IPS-NIHi7 (cell line): ENCODE data around the gene TBCA.
"Not testable (repeated sequence)": the region's sequence is repeated elsewhere in the genome, so short reads cannot be mapped to it uniquely, and the experiment has no call there.

Experiments used
- DNase-seq: peaks from one replicate; pipeline ENCODE4 v3.0.0; 2012; ENCODE audit warnings: mixed read lengths; ENCODE audit errors: extremely low spot score

The TBCA gene

GRCh38 chr5:77772729-77773128 is 3.4 kb downstream of the TBCA start:
- no peak for DNase-seq

DNA sequence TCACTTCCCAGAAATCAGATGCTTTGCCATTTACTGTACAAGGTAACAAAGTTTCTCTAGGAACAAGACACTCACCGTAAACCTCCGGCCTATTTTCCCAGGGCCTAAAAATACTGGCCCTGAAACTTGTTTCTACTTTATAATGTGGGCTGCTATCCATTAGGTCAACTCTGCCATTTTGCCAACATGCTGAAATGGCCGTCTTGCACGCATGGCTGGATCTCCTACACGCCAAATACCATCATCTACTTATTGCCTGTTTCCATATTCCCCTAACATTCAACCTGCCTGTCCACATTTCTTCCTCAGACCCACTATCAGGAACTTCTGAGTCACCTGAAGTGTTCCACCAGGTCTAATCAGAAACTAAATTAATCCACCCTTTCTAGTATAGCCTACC is 4.7 kb downstream of the TBCA start:
- no peak for DNase-seq

DNA sequence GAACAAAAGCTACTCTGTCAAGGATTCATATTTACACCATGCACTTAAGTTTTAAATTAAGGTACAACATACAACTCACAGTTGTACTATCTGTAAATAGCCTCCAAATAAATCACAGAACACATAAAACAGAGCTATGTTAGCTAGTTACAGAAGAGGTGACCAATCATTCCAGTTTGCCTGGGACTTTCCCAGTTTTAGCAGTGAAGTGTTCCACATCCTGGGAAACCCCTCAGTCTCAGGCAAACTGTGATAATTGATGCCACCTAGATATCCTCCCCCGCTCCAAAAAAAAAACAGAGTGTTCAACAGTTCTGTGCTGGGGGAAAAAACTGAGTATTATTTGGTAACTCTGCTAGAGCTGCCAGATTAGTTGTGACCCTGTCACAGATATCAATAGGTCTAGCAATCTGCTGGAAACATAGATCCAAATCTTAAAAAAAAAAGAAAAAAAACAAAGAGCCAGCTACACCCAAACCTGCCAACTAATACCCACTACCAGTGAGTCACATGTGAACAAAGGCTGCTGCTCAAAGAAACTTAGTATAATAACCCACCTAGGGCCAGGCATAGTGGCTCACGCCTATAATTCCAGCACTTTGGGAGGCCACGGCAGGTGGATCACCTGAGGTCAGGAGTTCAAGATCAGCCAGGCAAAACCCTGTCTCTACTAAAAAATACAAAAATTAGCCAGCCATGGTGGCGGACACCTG is 5.7 kb downstream of the TBCA start:
- no peak for DNase-seq

DNA sequence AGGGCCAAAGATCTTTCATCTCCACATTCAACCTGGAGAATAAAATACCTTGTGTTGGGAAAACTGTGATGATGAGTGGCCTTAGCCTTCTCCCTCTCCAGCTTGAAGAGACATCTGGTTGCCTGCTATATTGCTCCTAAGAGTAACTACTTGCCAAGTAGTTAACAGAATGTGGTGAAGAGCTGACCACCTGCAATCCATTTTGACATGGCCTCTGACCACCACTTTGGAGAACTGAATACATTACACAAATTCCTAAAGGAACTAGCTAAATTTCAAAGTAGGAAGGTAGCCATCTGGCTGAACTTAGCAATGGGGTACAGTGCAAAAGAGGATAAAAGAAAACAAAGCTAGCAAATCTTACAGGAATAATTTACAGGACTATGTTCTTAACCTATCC is 7.2 kb downstream of the TBCA start:
- DNase-seq = no peak

GRCh38 chr5:77767301-77767700 is 8.8 kb downstream of the TBCA start:
- DNase-seq = no peak

DNA sequence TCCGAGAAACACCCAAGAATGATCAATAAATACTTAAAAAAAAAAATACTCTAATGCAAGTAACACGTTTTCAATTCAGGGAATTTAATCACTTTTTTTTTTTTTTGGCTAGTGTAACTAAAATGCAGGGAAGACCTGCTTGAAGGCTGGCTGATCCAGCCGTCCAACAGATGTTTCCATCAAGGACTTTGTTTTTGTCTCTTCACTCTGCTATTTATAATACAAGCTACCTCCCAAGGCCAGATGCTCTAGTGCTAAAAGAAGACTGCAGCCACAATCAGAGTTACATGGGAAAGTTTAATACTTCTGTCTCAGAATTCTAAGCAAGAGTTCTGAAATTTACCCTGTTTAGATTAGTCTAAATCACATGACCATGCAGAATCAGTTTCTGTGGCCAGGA is 14.5 kb downstream of the TBCA start:
- DNase-seq = no peak

- no peak for DNase-seq
Measured at GRCh38 chr5:77758141-77758938, 17.8 kb downstream of the TBCA start.

GRCh38 chr5:77751328-77752023 is 24.7 kb downstream of the TBCA start:
- DNase-seq = no peak

- DNase-seq = not testable (repeated sequence)
Measured at GRCh38 chr5:77750928-77751327, 25.2 kb downstream of the TBCA start.

- no peak for DNase-seq
Measured at GRCh38 chr5:77748160-77748559, 28.0 kb downstream of the TBCA start.

GRCh38 chr5:77744116-77744515 is 32.0 kb downstream of the TBCA start:
- no peak for DNase-seq

GRCh38 chr5:77743181-77743580 is 33.0 kb downstream of the TBCA start:
- no peak for DNase-seq

DNA sequence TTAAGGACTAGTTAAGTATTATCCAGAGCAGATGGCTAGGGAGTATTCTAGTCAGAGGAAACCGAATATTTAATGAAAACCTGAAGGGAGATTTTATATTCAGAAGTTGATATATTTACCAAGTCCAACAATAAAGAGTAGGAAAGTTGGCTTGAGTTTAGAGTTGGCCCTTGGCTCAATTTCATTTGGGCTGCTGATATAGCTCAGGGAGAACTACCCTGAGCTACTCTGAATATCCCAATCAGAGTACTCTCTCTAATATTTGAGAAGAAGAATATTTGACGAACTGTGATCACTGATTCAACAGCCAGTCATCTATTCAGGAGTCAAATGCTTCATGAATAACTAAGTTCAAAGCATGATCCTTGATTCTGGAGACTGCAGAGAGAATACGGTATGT is 34.5 kb downstream of the TBCA start:
- no peak for DNase-seq

- DNase-seq = no peak
Measured at GRCh38 chr5:77734885-77735284, 41.3 kb downstream of the TBCA start.

DNA sequence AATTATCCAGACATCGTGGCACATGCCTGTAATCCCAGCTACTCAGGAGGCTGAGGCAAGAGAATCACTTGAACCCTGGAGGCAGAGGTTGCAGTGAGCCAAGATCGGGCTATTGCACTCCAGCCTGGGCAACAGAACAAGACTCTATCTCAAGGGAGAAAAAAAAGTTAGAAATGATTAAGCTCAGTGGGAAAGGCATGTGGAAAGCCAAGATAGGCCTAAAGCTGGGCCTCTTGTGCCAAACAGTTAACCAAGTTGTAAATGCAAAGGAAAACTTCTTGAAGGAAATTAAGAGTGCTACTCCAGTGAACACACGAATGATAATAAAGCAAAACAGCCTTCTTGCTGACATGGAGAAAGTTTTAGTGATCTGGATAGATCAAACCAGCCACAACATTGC is 43.0 kb downstream of the TBCA start:
- no peak for DNase-seq

DNA sequence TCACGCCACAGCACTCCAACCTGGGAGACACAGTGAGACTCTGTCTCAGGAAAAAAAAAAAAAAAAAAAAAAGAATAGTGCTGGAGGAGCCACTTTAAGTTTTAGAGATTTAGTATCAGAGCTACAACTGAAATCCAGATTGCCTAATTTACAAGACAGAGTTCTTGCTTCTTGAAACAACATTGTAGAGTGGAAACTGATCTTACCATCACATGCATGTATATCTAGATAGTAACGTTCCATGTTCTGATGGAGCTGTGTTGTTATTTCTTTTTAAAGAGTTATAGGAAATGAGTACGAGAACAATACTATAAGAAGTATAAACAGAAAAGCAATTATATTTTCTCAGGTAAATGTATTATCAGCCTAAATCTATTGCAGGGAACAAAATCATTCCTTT is 48.9 kb downstream of the TBCA start:
- no peak for DNase-seq

DNA sequence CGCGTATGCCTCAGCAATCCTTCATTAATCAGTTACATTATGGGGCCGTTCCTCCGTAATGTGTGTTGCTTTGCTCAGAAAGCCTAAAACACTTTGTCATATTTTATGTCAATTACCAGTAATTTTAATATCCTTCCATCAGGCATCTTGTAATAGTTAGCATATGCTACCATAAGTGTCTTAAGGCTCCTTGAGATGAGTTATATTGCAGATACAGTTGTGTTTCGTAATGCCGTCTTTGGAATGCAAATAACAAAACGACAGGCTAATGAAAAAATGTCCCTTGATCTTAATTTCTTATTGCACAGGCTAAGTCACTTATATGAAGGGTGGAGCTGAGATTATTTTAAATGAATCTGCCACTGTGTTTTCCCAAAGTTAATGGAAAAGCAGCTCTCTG is 50.5 kb downstream of the TBCA start:
- DNase-seq = no peak

DNA sequence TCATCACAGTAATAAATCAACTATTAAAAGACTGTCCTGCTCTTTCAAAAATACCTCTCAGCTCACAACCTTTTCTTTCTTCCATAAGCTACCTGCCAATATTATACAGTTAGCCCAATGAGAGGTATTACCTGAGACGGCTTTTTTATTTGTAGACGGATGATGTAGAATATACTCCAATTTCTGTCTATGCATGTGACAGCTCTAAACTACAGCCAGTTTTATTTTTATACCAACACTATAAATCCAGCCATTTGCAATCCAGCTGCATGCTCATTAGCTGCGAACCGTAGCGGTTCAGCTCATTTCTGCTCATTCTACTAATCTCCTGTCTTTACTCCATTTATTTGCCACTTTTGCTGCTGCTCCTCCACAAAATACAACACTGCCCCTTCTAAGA is 51.2 kb downstream of the TBCA start:
- no peak for DNase-seq

DNA sequence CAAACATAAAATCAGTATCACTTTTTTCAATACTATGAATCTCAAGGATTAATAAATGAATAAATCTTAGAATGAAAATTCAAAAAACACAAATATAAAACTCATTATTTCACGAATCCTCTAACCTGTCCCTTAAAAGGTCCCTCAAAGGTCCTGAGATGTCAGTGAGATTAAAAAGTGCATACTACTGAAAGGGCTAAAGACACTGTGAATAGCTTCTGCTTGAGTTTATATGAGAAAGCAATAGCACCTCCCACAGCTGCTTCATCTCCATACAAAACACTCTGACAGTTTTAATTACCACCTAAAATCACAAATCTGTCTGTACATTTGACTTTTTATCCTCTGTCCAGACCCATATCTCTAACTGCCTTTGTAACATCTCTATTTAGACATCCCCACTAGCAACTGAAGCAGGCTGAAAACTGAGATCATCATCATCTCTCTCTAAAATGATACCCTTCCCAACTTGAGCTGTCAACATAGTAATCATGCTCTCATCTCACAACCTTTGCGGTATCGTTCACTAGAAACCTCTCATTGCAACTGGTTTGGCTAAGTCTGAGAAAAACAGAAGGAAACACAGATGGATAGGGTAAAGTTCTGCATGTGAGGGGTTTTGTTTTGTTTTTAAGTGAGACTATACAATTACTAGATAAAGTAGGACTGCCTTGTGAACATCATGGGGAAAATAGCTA is 56.3 kb downstream of the TBCA start:
- DNase-seq = no peak

DNA sequence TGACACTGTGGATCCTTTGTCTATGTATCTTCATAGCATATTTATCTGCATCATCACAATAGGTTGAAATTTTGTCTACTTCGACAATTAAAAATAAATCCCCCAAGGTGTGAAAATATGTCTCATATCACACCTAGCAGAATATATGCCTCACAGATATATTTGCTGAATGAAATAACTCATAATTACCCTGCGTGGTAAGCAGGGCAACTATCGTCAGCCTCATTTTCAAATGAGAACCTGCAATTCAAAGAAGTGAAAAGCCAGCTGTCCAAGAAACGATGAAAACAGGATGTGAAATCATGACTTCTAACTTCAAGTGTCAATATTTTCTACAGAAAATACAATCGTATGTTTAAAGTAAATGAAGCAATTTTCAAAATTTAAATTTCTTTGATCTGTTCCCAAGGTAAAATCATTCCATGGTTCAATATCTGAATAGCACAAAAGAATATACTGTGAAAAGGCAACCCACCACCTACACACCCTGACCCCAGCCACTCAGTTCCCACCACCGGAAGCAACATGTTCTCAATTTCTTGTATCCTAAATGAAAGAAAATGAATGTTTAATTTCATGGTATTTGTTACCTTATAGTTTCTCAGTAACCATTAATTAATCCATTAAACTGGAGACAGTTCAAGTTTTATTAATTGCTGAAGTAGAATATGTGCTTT is 57.1 kb downstream of the TBCA start:
- DNase-seq = no peak

DNA sequence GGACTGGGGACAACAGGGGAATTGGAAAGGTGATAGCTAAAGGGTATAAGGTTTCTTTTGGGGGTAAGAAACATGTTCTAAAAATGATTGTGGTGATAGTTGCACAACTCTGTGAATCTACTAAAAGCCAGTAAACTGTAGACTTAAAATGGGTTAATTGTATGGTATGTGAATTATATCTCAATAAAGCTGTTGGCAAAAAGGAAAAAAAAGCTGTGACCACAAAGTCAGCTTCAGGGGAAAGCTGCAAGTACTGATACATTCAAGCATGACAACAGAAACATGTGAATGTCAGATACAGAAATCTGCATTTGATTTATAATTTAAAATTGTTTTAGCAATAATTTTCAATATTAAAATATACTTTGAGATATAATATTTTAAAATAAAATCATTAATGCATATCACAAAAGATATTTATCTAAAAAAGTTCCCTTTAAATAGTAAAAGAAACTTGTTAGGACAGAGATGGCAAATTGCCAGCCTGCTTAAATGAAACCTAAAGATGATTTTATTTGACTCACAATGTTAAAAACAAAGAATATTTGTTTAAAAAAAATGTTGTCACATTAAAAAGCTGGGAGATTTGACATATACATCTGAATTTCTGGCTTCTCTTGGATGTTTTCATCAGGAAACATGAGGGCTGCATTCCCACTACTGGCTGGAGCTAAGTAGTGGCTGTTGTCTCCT is 66.0 kb downstream of the TBCA start:
- DNase-seq = peak; percentile 7
